ENCODE results near the gene HS1BP3.

The HS1BP3 gene

DNA sequence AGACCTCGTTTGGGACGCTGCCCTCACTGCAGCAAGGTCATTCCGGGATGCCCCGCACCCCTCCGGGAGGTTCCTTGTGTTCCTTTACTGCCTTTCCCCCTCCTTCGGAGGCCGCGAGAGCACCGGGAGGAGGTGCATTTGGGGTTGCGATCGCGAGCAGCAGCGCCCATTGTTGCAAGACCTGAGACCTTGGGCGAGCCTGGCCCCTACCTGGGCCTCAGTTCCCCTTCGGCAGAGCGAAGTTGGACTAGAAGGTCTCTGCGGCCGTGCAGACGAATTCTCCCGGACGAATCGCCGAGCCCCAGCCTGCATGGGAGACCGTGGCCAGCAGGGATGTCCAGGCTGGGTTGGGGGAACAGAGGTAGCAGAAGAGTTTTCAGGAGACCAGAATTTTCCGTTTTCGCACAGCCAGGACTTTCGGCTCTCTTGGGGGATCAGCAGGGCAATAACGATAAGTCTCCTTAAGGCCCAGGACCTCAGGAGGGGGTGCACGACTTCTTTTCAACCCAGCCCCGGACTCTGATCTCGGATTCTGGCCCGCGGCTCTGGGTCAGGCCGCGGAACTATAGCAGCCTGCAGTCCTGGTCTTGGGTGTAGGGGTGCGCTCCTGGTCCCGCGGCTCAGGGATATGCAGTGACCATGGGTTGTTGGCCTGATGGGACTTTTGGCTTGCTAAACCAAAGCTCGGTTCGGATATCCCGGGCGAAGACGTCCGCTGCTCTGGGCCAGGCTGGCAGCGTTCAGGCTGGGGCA lies 18.8 kb upstream of the HS1BP3 start:
- Histone ChIP-seq H3K4me2 (no peak overlapping the region), H3K4me1 (peaks cover 23% of the 10 kb centered on the region), H3K9me3 (peaks cover 18% of the 10 kb centered on the region; the same call in 1 of the 2 replicates), H3K4me3 (no peak overlapping the region), H4K20me1 (peaks cover 53% of the 10 kb centered on the region), H3K36me3 (no peaks in the 10 kb centered on the region), H3K9ac (no peak overlapping the region), H3K27me3 (peaks cover 74% of the 10 kb centered on the region), H3K27ac (no peak overlapping the region)
- no peak for TF ChIP-seq Cebpa-rat (IDR thresholded peaks at IDR 0.05)

DNA sequence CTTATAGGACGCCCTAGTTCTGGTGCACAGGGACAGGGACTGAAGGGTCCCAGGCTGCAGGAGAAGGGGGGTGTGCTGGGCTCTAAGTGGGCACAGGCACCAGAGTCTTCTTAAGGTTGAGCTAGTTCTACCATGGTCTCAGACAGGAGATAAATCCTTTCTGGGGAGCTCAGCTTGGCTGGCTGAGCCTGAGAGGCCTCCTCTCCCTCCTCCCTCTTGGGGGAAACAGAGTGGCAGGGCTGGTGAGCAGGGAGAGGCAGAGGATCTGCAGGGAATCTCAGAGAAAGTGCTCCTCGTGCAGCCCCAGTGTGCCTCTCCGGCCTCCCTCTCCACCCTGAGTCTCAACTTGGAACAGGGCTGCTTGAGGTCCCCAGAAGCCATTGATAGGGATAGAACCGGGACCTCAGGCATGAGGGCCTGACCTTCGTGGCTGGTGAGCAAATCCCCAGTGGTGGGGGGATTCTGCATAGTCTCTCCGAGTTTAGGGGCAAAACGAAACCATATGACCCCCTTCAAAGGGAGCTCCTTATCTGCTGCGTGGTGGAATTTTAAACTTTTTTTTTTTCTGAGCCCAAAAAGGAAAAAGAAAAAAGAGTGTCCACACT lies 18.1 kb upstream of the HS1BP3 start:
- H3K4me3 ChIP-seq: no peak overlapping the region
- H3K9me3 ChIP-seq: peaks cover 18% of the 10 kb centered on the region; the same call in 1 of the 2 replicates
- peaks cover 19% of the 10 kb centered on the region for H3K4me1 ChIP-seq
- H3K27me3 ChIP-seq: peaks cover 81% of the 10 kb centered on the region
- H3K9ac ChIP-seq: no peak overlapping the region
- TF ChIP-seq Cebpa-rat (IDR thresholded peaks at IDR 0.05): no peak
- no peak overlapping the region for H3K27ac ChIP-seq
- peaks cover 60% of the 10 kb centered on the region for H4K20me1 ChIP-seq
- no peak overlapping the region for H3K4me2 ChIP-seq
- no peaks in the 10 kb centered on the region for H3K36me3 ChIP-seq

DNA sequence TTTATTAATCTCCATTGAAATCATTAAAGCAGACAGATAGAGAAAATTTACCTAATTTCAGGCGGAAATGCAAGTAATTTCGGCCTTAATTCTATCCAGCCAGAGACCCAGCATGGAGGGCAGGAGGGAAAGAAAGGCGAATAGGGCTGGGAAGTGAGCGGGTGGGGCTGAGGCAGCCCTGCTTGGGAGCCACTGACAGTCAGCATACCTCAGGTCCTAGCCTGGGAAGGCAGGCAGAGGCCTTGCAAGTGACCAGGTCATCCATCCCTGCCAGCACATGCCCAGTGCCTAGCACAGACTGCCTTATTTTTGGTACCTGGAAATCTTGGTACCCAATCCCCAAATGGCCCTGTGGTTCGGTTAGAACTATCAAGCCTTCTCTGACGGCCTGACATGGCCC lies 17.6 kb upstream of the HS1BP3 start:
- no peak overlapping the region for H3K27ac ChIP-seq
- H3K9me3 ChIP-seq: peaks cover 18% of the 10 kb centered on the region; the same call in 1 of the 2 replicates
- no peak overlapping the region for H3K4me3 ChIP-seq
- TF ChIP-seq Cebpa-rat (IDR thresholded peaks at IDR 0.05): no peak
- no peaks in the 10 kb centered on the region for H3K36me3 ChIP-seq
- no peak overlapping the region for H3K4me2 ChIP-seq
- no peak overlapping the region for H3K9ac ChIP-seq
- H3K4me1 ChIP-seq: peaks cover 19% of the 10 kb centered on the region
- peaks cover 87% of the 10 kb centered on the region for H3K27me3 ChIP-seq
- H4K20me1 ChIP-seq: peaks cover 65% of the 10 kb centered on the region

DNA sequence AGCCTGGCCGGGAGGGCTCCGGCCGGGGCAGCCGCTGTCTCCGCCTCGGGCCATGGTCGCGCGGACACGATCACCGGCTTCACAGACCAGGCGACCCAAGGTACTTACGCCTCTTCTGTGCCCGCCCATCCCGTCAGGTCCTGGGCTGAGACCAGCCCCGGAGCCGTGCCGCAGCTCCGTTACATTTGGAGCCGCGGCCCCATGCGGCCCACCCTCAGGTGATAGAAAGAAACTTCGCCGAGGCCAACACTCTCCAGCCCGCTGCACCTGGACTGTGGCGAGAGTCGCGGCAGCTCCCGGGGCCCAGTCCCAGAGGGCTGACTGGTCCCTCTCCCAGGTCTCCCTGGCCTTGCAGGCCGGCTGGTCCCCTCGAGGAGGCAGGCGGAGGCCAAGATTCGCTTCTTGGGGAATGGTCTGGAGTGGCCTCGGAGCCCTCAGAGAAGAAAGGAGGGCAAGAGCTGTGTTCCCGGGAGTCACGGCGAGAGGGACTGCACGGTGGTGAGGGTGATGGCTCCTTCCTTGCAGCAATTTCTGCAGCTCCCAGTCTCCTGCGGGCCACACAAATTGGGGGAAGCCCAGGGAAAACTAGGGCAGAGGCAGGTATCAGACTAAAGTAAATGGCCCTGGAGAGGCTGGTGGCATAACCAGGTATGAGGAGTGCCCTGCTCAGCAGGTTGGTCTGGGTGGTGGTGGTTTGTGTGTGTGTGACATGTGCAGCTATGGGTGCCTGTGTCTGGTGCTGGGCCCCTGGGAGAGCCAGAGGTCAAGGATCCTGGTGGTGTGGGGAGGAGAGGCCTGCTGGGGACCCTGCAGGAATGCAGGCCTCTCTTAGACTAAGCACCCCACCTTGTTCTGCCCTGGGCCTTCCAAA lies 16.9 kb upstream of the HS1BP3 start:
- Histone ChIP-seq H3K4me2 (peak overlapping the region; percentile 93), H3K4me1 (peaks cover 19% of the 10 kb centered on the region), H3K36me3 (no peaks in the 10 kb centered on the region), H4K20me1 (peaks cover 70% of the 10 kb centered on the region), H3K27me3 (peaks cover 92% of the 10 kb centered on the region), H3K9me3 (peaks cover 18% of the 10 kb centered on the region; the same call in 1 of the 2 replicates), H3K4me3 (peak overlapping the region; percentile 64), H3K27ac (no peak overlapping the region), H3K9ac (no peak overlapping the region)
- no peak for TF ChIP-seq Cebpa-rat (IDR thresholded peaks at IDR 0.05)

DNA sequence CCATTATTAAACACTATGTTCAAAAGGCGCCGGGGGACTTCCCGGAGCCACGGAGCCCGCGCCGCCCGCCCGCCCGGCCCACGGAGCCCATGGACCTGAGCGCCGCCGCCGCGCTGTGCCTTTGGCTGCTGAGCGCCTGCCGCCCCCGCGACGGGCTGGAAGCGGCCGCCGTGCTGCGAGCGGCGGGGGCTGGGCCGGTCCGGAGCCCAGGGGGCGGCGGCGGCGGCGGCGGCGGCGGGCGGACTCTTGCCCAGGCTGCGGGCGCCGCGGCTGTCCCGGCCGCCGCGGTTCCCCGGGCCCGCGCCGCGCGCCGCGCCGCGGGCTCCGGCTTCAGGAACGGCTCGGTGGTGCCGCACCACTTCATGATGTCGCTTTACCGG lies 16.2 kb upstream of the HS1BP3 start:
- H4K20me1 ChIP-seq: peaks cover 71% of the 10 kb centered on the region
- peaks cover 18% of the 10 kb centered on the region; the same call in 1 of the 2 replicates for H3K9me3 ChIP-seq
- no peak overlapping the region for H3K9ac ChIP-seq
- no peaks in the 10 kb centered on the region for H3K36me3 ChIP-seq
- TF ChIP-seq Cebpa-rat (IDR thresholded peaks at IDR 0.05): no peak
- H3K27ac ChIP-seq: no peak overlapping the region
- peaks cover 19% of the 10 kb centered on the region for H3K4me1 ChIP-seq
- H3K4me2 ChIP-seq: peak overlapping the region; percentile 93
- H3K27me3 ChIP-seq: peaks cover 93% of the 10 kb centered on the region
- H3K4me3 ChIP-seq: peak overlapping the region; percentile 64

DNA sequence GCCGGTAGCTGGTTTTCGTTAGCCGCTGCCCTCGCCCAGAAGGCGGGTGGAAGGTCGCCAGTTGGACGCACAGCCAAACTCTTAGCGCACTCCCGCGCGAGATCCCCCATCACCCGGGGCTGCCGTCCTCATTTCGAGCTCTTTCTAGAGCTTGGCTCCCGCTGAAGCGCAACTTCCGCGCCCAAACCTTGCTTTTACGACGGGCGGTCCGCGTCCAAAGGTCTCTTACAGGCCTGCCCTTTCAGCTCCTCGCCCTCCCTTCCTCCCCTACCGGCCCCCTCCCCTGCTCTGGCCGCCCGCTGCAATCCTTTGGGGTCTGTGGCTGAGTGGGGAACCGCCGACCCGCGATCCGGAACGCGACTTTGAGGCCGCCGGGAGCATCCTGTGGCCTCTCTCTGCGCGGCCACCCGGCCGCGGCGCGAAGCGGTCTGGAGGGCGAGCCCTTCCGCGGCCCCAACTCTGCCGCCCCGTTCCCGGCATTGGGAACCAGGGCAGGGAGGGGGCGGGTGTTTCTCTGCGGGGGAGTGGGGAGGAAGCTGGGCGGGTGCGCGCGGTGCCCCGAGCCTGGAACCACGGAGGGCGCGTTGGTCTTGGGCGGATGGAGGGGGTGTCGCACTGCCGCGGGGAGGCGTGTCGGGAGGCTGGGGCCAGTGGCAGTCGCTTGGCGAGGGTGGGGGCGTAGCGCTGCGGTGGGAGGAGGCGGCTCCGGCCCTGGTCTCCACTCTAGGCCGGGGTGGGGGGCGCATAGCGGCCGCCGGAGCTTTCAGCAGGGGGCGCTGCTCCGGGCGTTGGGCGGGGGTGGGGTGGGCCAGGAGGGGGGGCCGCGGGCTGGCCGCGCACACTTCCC lies 15.6 kb upstream of the HS1BP3 start, which contains the start of gene GDF7:
Gene GDF7, plus strand, starts transcription at position 841 of the 847 bp plus-strand sequence. CDS start 96 bp downstream, outside the sequence.
- H3K4me1 ChIP-seq: peaks cover 19% of the 10 kb centered on the region
- no peak within 1 kb of the TSS for H3K9ac ChIP-seq
- H3K36me3 ChIP-seq: no peaks in the 10 kb centered on the region
- peaks cover 77% of the 10 kb centered on the region for H4K20me1 ChIP-seq
- peak within 1 kb of the TSS; percentile 64 for H3K4me3 ChIP-seq
- no peak for TF ChIP-seq Cebpa-rat (IDR thresholded peaks at IDR 0.05)
- H3K27me3 ChIP-seq: peaks cover 99% of the 10 kb centered on the region
- H3K27ac ChIP-seq: no peak within 1 kb of the TSS
- H3K9me3 ChIP-seq: peaks cover 18% of the 10 kb centered on the region; the same call in 1 of the 2 replicates
- H3K4me2 ChIP-seq: peak within 1 kb of the TSS; percentile 93

DNA sequence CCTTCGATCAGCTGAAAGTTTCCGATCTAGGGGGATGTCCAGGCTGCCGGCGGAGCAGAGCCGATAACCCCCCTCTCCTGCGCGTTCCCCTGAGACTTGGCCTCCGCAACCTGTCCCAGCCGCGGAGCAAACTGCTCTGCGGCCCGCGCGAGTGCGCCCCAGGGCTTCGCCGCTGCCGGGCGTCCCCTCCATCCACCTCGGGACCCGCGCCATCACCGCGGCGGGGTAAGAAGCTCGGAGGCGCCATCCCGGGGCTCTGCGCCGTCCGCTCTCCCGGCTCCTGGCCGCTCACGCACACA lies 15.1 kb upstream of the HS1BP3 start:
- Histone ChIP-seq H3K36me3 (no peaks in the 10 kb centered on the region), H4K20me1 (peaks cover 77% of the 10 kb centered on the region), H3K27me3 (peaks cover 94% of the 10 kb centered on the region), H3K4me2 (peak overlapping the region; percentile 93), H3K27ac (no peak overlapping the region), H3K9ac (no peak overlapping the region), H3K4me3 (peak overlapping the region; percentile 64), H3K9me3 (peaks cover 14% of the 10 kb centered on the region; the same call in 1 of the 2 replicates), H3K4me1 (peaks cover 19% of the 10 kb centered on the region)
- TF ChIP-seq Cebpa-rat (IDR thresholded peaks at IDR 0.05): no peak

DNA sequence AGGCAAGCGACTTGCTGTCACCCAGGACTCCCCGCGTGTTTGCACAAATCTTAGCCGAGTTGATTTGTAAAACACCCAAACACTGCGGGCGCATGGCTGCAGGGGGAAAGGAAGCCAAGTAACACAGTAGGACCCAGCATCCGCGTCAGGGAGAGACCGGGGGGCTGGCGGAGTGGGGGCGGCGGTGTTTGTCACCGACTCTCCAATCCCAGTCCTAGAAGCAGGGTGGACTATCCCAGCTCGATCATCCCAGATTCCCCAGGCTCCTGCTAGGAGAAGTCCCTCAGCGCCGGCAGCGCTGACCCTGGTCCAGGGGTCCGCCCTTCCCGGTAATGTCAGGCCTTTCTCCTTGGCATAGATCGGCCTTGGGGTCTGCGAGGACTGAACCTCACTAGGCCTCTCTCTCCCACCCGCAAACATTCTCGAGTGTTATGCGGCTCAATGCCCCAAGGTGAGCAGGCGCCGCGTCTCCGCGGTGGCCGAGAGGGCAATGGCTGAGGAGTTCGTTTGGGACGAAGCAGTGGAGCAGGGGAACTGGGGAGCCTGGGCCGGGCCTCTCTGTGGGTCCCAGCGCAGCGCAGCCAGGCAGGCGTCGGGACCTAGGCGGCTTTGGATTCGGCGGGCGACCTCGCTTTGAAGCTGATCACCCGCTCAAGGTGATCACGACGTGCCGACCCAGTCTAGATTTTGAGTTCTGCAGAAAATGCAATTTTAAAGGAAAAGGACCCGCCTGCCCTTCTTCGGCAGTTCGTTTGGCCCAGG lies 14.5 kb upstream of the HS1BP3 start:
- Histone ChIP-seq H3K4me3 (peak overlapping the region; percentile 64), H3K9ac (no peak overlapping the region), H4K20me1 (peaks cover 77% of the 10 kb centered on the region), H3K4me1 (peaks cover 19% of the 10 kb centered on the region), H3K27ac (no peak overlapping the region), H3K4me2 (peak overlapping the region; percentile 93), H3K9me3 (peaks cover 8% of the 10 kb centered on the region; the same call in 1 of the 2 replicates), H3K27me3 (peaks cover 89% of the 10 kb centered on the region), H3K36me3 (no peaks in the 10 kb centered on the region)
- TF ChIP-seq Cebpa-rat (IDR thresholded peaks at IDR 0.05): no peak

Data from BLaER1 (cell line).